ENCODE measurements around the gene ZBTB7A. TPM values are rescaled to one million over a fixed set of nuclear protein-coding genes. Genes with fewer than 3 reads are reported as not detected.
"Not testable (repeated sequence)": the region's sequence is repeated elsewhere in the genome, so short reads cannot be mapped to it uniquely, and the experiment has no call there.

ZBTB7A gene
- total RNA-seq, 1 donor from 2014 or later, result 14.5 TPM

DNA sequence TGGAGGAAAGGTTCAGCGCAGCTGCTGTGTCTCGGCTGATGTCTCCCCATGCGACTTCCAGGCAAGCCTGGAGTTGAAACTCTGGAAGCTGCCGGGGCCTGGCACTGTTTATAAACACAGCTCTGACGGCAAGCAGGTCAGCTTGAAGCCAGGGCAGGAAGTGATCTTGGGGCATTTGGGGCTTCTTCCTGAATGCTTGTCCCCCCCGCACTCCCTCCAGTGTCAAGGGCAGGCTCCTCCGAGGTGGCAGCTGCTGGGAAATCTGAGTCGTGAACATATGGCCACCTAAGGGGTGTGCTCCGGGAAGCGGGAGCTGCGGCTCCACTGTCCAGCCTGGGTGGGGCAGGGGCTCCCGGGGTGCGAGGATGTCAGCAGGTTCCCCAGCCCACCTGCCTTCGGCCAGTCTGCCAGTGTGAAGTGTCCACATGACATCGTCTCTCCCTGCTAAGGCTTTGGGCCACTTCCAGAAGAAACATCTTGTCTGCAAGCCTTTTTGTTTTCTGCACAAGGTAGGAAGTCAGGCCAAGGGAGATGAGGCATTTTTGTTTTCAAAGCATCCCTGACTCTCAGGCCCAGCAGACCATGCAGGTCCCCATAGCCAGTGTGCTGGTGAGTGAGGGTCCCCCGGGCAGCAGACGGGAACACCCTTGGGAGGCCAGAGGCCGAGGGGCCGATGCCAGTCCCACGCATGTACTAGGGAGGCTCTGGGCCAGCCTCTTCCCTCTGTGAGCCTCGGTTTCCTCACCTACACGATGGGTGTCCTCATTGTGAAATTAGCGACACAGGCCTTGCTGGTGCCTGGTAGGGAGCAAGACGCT, 56.5 kb downstream of the ZBTB7A start:
- no peak for DNase-seq (ENCODE audit: low spot score)
- Mint-ChIP-seq H3K27me3 (ENCODE audit: unreplicated experiment) (peaks cover 6% of the 10 kb centered on the region), H3K9me3 (ENCODE audit: unreplicated experiment) (no peaks in the 10 kb centered on the region), H3K4me3 (ENCODE audit: unreplicated experiment) (no peak overlapping the region), H3K27ac (ENCODE audit: unreplicated experiment) (no peak overlapping the region), H3K4me1 (ENCODE audit: unreplicated experiment) (peaks cover 23% of the 10 kb centered on the region), H3K36me3 (ENCODE audit: low read depth, unreplicated experiment) (peaks cover 4% of the 10 kb centered on the region)
- TF ChIP-seq, protein P1, sequence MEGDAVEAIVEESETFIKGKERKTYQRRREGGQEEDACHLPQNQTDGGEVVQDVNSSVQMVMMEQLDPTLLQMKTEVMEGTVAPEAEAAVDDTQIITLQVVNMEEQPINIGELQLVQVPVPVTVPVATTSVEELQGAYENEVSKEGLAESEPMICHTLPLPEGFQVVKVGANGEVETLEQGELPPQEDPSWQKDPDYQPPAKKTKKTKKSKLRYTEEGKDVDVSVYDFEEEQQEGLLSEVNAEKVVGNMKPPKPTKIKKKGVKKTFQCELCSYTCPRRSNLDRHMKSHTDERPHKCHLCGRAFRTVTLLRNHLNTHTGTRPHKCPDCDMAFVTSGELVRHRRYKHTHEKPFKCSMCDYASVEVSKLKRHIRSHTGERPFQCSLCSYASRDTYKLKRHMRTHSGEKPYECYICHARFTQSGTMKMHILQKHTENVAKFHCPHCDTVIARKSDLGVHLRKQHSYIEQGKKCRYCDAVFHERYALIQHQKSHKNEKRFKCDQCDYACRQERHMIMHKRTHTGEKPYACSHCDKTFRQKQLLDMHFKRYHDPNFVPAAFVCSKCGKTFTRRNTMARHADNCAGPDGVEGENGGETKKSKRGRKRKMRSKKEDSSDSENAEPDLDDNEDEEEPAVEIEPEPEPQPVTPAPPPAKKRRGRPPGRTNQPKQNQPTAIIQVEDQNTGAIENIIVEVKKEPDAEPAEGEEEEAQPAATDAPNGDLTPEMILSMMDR (IDR thresholded peaks at IDR 0.05; ENCODE audit: unreplicated experiment), result no peak

DNA sequence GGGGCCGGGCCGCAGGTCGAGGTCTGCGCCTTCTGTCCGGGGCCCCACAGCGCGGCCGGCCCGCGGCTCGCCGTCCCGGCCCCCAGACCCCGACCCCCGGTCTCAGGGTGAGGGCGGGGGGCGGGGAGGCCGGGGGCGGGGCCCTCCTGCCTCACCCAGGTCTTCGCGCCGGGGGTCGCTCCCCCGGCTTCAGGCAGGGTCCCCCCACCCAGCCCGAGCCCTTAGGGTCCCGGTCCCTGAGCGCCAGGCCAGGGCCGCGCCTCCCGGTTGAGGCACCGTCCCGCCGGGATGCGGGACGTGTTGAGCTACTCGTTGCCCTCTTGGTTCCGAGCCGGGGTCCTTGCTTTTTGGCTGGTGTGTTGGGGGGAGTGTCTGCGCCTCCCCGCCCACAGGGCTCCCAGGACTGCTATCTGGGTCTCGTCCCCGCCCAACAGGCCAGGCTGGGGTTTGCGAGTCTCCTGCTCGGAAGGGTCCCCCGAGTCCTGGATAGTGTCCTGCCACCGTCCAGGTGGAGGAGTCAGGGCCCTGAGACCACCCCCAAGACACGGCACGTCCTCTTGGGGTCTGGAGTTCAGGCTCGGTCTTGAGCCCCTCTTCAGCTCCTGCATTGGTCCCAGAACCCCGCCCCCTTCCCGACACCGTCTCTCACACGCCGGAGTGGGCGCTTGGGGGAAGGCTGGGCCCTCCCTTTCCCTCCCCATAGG, 58.7 kb downstream of the ZBTB7A start:
- H3K4me1 Mint-ChIP-seq (ENCODE audit: unreplicated experiment), result peaks cover 23% of the 10 kb centered on the region
- TF ChIP-seq, protein P1 (IDR thresholded peaks at IDR 0.05; ENCODE audit: unreplicated experiment), result no peak
- peak overlapping the region; percentile 96 for H3K4me3 Mint-ChIP-seq (ENCODE audit: unreplicated experiment)
- H3K36me3 Mint-ChIP-seq (ENCODE audit: low read depth, unreplicated experiment), result peaks cover 4% of the 10 kb centered on the region
- no peak overlapping the region for H3K27ac Mint-ChIP-seq (ENCODE audit: unreplicated experiment)
- peaks cover 8% of the 10 kb centered on the region for H3K27me3 Mint-ChIP-seq (ENCODE audit: unreplicated experiment)
- no peaks in the 10 kb centered on the region for H3K9me3 Mint-ChIP-seq (ENCODE audit: unreplicated experiment)
- DNase-seq (ENCODE audit: low spot score), result no peak

DNA sequence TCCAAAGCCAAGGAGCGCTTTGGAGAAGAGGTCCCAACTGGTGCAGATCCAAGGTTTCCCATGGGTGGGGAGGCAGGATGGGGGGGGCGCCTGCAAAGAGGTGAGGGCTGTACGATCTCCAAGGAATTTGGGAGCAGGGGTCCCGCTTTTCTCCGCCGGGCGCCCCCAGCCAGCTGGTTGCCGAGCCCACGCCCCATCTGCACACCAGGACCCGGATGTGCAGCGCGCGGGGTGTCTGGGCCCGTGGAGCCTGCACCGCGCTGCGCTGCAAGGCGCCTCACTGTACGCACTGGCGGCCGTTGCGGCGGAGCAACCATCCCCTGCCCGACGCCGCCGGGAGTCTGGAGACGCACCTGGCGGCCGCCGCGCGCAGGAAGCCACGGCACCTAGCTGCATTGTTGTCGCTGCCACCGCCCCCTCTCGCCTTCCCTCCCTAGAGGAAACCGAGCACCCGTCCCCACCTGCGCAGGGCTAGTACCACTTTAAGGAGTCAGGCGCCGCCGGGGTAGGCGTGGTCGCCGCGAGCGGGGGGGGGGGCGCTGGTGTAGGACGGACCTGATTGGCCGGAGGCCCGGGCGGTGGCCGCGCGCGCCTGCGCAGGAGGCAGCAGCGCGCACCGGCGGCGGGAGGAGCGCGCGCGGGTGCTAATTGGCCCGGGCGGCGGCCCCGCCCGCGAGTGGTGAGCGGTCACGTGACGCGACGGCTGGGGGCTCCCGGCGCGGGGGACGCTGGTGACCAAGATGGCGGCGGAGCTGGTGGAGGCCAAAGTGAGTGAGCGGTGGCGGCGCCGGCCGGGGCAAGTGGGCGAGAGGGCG, 59.5 kb downstream of the ZBTB7A start, which contains the start of gene PIAS4:
Gene PIAS4 (plus strand): TSS at position 716 of the 815 bp plus-strand sequence. CDS start 25 bp downstream, at position 741.
- Mint-ChIP-seq H3K36me3 (ENCODE audit: low read depth, unreplicated experiment) (peaks cover 4% of the 10 kb centered on the region), H3K9me3 (ENCODE audit: unreplicated experiment) (no peaks in the 10 kb centered on the region), H3K4me1 (ENCODE audit: unreplicated experiment) (peaks cover 20% of the 10 kb centered on the region), H3K4me3 (ENCODE audit: unreplicated experiment) (peak within 1 kb of the TSS; percentile 96), H3K27ac (ENCODE audit: unreplicated experiment) (peak within 1 kb of the TSS; percentile 30), H3K27me3 (ENCODE audit: unreplicated experiment) (peaks cover 5% of the 10 kb centered on the region)
- TF ChIP-seq, protein P1 (IDR thresholded peaks at IDR 0.05; ENCODE audit: unreplicated experiment), result no peak
- DNase-seq (ENCODE audit: low spot score), result peak; percentile 96

DNA sequence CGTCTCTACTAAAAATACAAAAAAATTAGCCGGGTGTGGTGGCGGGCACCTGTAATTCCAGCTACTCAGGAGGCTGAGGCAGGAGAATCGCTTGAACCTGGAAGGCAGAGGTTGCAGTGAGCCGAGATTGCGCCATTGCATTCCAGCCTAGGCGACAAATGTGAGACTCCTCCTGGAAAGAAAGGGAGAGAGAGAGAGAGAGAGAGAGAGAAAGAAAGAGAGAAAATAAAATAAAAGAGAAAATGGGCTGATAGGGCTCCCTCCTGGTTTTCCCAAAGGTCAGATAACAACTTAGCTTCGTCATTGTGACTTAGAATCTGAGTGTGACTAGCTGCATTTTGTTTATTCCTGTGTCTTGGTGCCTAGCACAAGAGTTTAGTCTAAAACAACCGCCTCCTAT, 61.3 kb downstream of the ZBTB7A start:
- peaks cover 17% of the 10 kb centered on the region for H3K4me1 Mint-ChIP-seq (ENCODE audit: unreplicated experiment)
- not testable (repeated sequence) for H3K36me3 Mint-ChIP-seq (ENCODE audit: low read depth, unreplicated experiment)

DNA sequence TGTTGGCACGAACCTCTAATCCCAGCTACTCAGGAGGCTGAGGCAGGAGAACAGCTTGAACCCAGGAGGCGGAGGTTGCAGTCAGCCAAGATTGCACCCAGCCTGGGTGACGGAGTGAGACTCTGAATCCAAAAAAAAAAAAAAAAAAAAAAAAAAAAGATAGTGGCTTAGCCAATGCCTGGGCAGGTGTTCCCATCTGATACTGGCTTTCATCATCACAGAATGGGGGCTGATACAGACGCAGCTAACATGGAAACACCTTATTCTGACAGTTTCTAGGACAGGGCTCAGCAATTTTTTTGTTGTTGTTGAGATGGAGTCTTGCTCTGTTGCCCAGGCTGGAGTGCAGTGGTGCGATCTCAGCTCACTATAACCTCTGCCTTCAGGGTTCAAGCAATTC, 65.9 kb downstream of the ZBTB7A start:
- not testable (repeated sequence) for H3K27ac Mint-ChIP-seq (ENCODE audit: unreplicated experiment); H3K4me3 Mint-ChIP-seq (ENCODE audit: unreplicated experiment); H3K4me1 Mint-ChIP-seq (ENCODE audit: unreplicated experiment); H3K36me3 Mint-ChIP-seq (ENCODE audit: low read depth, unreplicated experiment); H3K9me3 Mint-ChIP-seq (ENCODE audit: unreplicated experiment); H3K27me3 Mint-ChIP-seq (ENCODE audit: unreplicated experiment); DNase-seq (ENCODE audit: low spot score)

More for the DNA sequence above, 61.3 kb downstream of the ZBTB7A start:
- not testable (repeated sequence) for H3K27me3 Mint-ChIP-seq (ENCODE audit: unreplicated experiment); DNase-seq (ENCODE audit: low spot score); H3K27ac Mint-ChIP-seq (ENCODE audit: unreplicated experiment); H3K9me3 Mint-ChIP-seq (ENCODE audit: unreplicated experiment); H3K4me3 Mint-ChIP-seq (ENCODE audit: unreplicated experiment)

DNA sequence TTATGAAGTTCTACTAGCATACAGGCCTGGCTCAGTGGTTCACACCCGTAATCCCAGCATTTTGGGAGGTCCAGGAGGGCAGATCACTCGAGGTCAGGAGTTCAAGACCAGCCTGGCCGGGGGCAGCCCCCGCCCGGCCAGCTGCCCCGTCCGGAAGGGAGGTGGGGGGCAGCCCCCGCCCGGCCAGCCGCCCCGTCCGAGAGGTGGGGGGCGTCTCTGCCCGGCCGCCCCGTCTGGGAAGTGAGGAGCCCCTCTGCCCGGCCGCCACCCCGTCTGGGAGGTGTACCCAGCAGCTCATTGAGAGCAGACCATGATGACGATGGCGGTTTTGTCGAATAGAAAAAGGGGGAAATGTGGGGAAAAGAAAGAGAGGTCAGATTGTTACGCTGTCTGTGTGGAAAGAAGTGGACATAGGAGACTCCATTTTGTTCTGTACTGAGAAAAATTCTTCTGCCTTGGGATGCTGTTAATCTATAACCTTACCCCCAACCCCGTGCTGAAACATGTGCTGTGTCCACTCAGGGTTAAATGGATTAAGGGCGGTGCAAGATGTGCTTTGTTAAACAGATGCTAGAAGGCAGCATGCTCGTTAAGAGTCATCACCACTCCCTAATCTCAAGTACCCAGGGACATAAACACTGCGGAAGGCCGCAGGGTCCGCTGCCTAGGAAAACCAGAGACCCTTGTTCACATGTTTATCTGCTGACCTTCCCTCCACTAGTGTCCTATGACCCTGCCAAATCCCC, 67.9 kb downstream of the ZBTB7A start:
- not testable (repeated sequence) for DNase-seq (ENCODE audit: low spot score); H3K4me1 Mint-ChIP-seq (ENCODE audit: unreplicated experiment); H3K4me3 Mint-ChIP-seq (ENCODE audit: unreplicated experiment); H3K27me3 Mint-ChIP-seq (ENCODE audit: unreplicated experiment); H3K27ac Mint-ChIP-seq (ENCODE audit: unreplicated experiment); H3K9me3 Mint-ChIP-seq (ENCODE audit: unreplicated experiment); H3K36me3 Mint-ChIP-seq (ENCODE audit: low read depth, unreplicated experiment)
